Lower lobe of right lung (tissue), 2 donors: ENCODE measurements around the gene TMEM89. TPM values are rescaled to one million over a fixed set of nuclear protein-coding genes. Genes with fewer than 3 reads are reported as not detected.
A peak's percentile ranks its signal among the peaks of the same experiment; 100 is the strongest.

ENCODE experiments used
- ATAC-seq, 2 donors: fragments of 200-7000 bp; cut with Tn5 transposase; one replicate each; pipeline ENCODE4 v1.9.1; 2020 to 2022; ENCODE audit warnings: mild to moderate bottlenecking in 2 of 2, moderate library complexity in 2 of 2
- DNase-seq: peaks from one replicate; pipeline ENCODE4 v3.0.0-alpha.2; 2020
- H3K27ac ChIP-seq: fragments of 200-600 bp; one replicate; pipeline ENCODE4 v1.8.0; 2022
- H3K27me3 ChIP-seq: fragments of 200-600 bp; one replicate; pipeline ENCODE4 v1.8.0; 2022; ENCODE audit warnings: low read depth
- H3K36me3 ChIP-seq: fragments of 200-600 bp; one replicate; pipeline ENCODE4 v1.8.0; 2022; ENCODE audit warnings: mild to moderate bottlenecking
- H3K4me1 ChIP-seq: fragments of 200-600 bp; one replicate; pipeline ENCODE4 v1.8.0; 2022
- H3K4me3 ChIP-seq: fragments of 200-600 bp; one replicate; pipeline ENCODE4 v1.8.0; 2022; ENCODE audit warnings: mild to moderate bottlenecking
- H3K9me3 ChIP-seq: fragments of 200-600 bp; one replicate; pipeline ENCODE4 v1.8.0; 2022
- CTCF ChIP-seq: fragments of 200-600 bp; IDR thresholded peaks from one replicate; pipeline ENCODE4 v1.8.0; 2022; ENCODE audit warnings: antibody characterized with exemption, mild to moderate bottlenecking
- intact Hi-C: fragments of 100-400 bp; cut with DNase I; formaldehyde crosslinking; loops from one replicate; pipeline ENCODE4 v1.11.0; 2022
- total RNA-seq: library from RNA; stranded (reverse); fragmentation: NEBNext Ultra II Directional; extraction: Animal tissue kit (Norgen Biotek cat#: 25700); gene quantifications from one replicate; pipeline ENCODE4 v1.2.1, GENCODE V29; 2021
- donor health status: DM: no; HTN: yes; CAD: no; lungs with severe emphysema.

The TMEM89 gene
- total RNA-seq, 1 donor from 2014 or later, result not detected

GRCh38 chr3:48655606-48656005 lies 34.0 kb upstream of the TMEM89 start:
- no peaks in the 10 kb centered on the region for H3K9me3 ChIP-seq
- H3K4me3 ChIP-seq, result peak overlapping the region; percentile 74
- intact Hi-C loops, result no loop called here
- no peak for TF ChIP-seq CTCF
- ATAC-seq (peak; percentile 14 to 19), DNase-seq (peak; percentile 67)
- H3K4me1 ChIP-seq, result peaks cover 10% of the 10 kb centered on the region
- no peaks in the 10 kb centered on the region for H3K36me3 ChIP-seq
- H3K27ac ChIP-seq, result peak overlapping the region; percentile 78
- peaks cover 6% of the 10 kb centered on the region for H3K27me3 ChIP-seq

- no peaks in the 10 kb centered on the region for H3K9me3 ChIP-seq
- DNase-seq (no peak), ATAC-seq (no peak)
- H3K4me1 ChIP-seq, result peaks cover 10% of the 10 kb centered on the region
- H3K36me3 ChIP-seq, result no peaks in the 10 kb centered on the region
- H3K4me3 ChIP-seq, result no peak overlapping the region
- no peak overlapping the region for H3K27ac ChIP-seq
- peaks cover under 1% of the 10 kb centered on the region for H3K27me3 ChIP-seq
- no peak for TF ChIP-seq CTCF
- intact Hi-C loops, result no loop called here
Observed at GRCh38 chr3:48655063-48655462, 33.5 kb upstream of the TMEM89 start.

- no peak for TF ChIP-seq CTCF
Observed at GRCh38 chr3:48652923-48653715, 31.6 kb upstream of the TMEM89 start.

GRCh38 chr3:48651771-48652170 lies 30.2 kb upstream of the TMEM89 start:
- no peak for TF ChIP-seq CTCF
- intact Hi-C loops, result no loop called here
- Histone ChIP-seq H3K27ac (no peak overlapping the region), H3K27me3 (no peaks in the 10 kb centered on the region), H3K9me3 (no peaks in the 10 kb centered on the region), H3K4me1 (peaks cover 5% of the 10 kb centered on the region), H3K36me3 (no peaks in the 10 kb centered on the region), H3K4me3 (no peak overlapping the region)
- no peak for ATAC-seq
- DNase-seq, result no peak

More at GRCh38 chr3:48652923-48653715, 31.6 kb upstream of the TMEM89 start:
- Histone ChIP-seq H3K27ac (no peak overlapping the region), H3K9me3 (no peaks in the 10 kb centered on the region), H3K4me1 (peaks cover 10% of the 10 kb centered on the region), H3K27me3 (no peaks in the 10 kb centered on the region), H3K36me3 (no peaks in the 10 kb centered on the region), H3K4me3 (no peak overlapping the region)
- DNase-seq (no peak), ATAC-seq (no peak)
- intact Hi-C loops, result no loop called here

- ATAC-seq (no peak), DNase-seq (no peak)
- H3K4me1 ChIP-seq, result no peaks in the 10 kb centered on the region
- no peak for TF ChIP-seq CTCF
- H3K9me3 ChIP-seq, result no peaks in the 10 kb centered on the region
- no peaks in the 10 kb centered on the region for H3K27me3 ChIP-seq
- no peak overlapping the region for H3K27ac ChIP-seq
- H3K4me3 ChIP-seq, result no peak overlapping the region
- no peaks in the 10 kb centered on the region for H3K36me3 ChIP-seq
- intact Hi-C loops, result no loop called here
Observed at GRCh38 chr3:48650723-48651122, 29.2 kb upstream of the TMEM89 start.
